HepG2 (cell line): Measurements from ENCODE around the gene TRPC4AP. TPM values are rescaled to one million over a fixed set of nuclear protein-coding genes. Genes with fewer than 3 reads are reported as not detected.

Source experiments
- ATF6 ChIP-seq: sonication (generic); formaldehyde crosslinking; conservative IDR thresholded peaks from 2 replicates; pipeline ENCODE4 v1.4.0; 2020; ENCODE audit warnings: missing genetic modification reagents
- EP300 ChIP-seq, 3 experiments: sonication (generic) in 1 of 3; formaldehyde crosslinking in 1 of 3; IDR thresholded peaks; 2 replicates each; pipeline versions ENCODE4 v1.5.1 to v1.6.1; 2011 to 2020; ENCODE audit warnings: low read depth in 2 of 3, low read length in 2 of 3, borderline replicate concordance in 1 of 3, improper control_type of control experiment in 1 of 3, mild to moderate bottlenecking in 1 of 3, missing genetic modification reagents in 1 of 3, moderate library complexity in 1 of 3
- FIP1L1 ChIP-seq: fragments of 200-400 bp; formaldehyde crosslinking; IDR thresholded peaks from 2 replicates; pipeline ENCODE4 v1.6.1; 2018; ENCODE audit warnings: low read depth, mild to moderate bottlenecking, low read length, moderate library complexity, borderline replicate concordance; ENCODE audit not compliant: insufficient read depth
- HOXA9 ChIP-seq: sonication (generic); formaldehyde crosslinking; IDR thresholded peaks from 2 replicates; pipeline ENCODE4 v1.8.1; 2022; ENCODE audit warnings: missing genetic modification reagents, mild to moderate bottlenecking, moderate library complexity, borderline replicate concordance
- IRF2 ChIP-seq: IDR thresholded peaks from 2 replicates; pipeline ENCODE4 v1.6.1; 2018; ENCODE audit warnings: missing genetic modification reagents, missing compliant biosample characterization
- LBX2 ChIP-seq: sonication (generic); formaldehyde crosslinking; IDR thresholded peaks from 2 replicates; pipeline ENCODE4 v1.5.0; 2020; ENCODE audit warnings: missing genetic modification reagents, mild to moderate bottlenecking, borderline replicate concordance
- MAX ChIP-seq: IDR thresholded peaks from 2 replicates; pipeline ENCODE4 v1.6.1; 2012; ENCODE audit warnings: inconsistent platforms
- MAZ ChIP-seq, 2 experiments: sonication (generic) in 1 of 2; formaldehyde crosslinking in 1 of 2; IDR thresholded peaks; 2 replicates each; pipeline versions ENCODE4 v1.5.0 to v1.6.1; 2012 to 2020; ENCODE audit warnings: low read depth in 2 of 2, mild to moderate bottlenecking in 2 of 2, borderline replicate concordance in 1 of 2, improper control_type of control experiment in 1 of 2, low read length in 1 of 2, missing genetic modification reagents in 1 of 2, moderate library complexity in 1 of 2
- MIER2 ChIP-seq: IDR thresholded peaks from 2 replicates; pipeline ENCODE4 v1.6.1; 2016; ENCODE audit warnings: missing biosample characterization, missing genetic modification reagents
- MYPOP ChIP-seq: sonication (generic); formaldehyde crosslinking; IDR thresholded peaks from 2 replicates; pipeline ENCODE4 v1.8.1; 2023; ENCODE audit warnings: mild to moderate bottlenecking, moderate library complexity, missing genetic modification reagents
- NAIF1 ChIP-seq: sonication (generic); formaldehyde crosslinking; IDR thresholded peaks from 2 replicates; pipeline ENCODE4 v1.5.0; 2020; ENCODE audit warnings: mild to moderate bottlenecking, missing genetic modification reagents, borderline replicate concordance
- PRDM4 ChIP-seq: sonication (generic); formaldehyde crosslinking; IDR thresholded peaks from 2 replicates; pipeline ENCODE4 v1.9.0; 2021; ENCODE audit warnings: missing genetic modification reagents, borderline replicate concordance
- SMAD9 ChIP-seq: sonication (generic); formaldehyde crosslinking; IDR thresholded peaks from 2 replicates; pipeline ENCODE4 v1.5.1; 2020; ENCODE audit warnings: mild to moderate bottlenecking, missing genetic modification reagents
- SP1 ChIP-seq, 2 experiments: fragments of 450-650 bp in 1 of 2; sonication (generic) in 1 of 2; formaldehyde crosslinking in 1 of 2; IDR thresholded peaks; 2 replicates each; pipeline versions ENCODE4 v1.4.0 to v1.6.1; 2016 to 2020; ENCODE audit warnings: missing genetic modification reagents in 1 of 2
- ZBTB7B ChIP-seq: sonication (generic); formaldehyde crosslinking; IDR thresholded peaks from 2 replicates; pipeline ENCODE4 v1.4.0; 2020; ENCODE audit warnings: missing genetic modification reagents
- ZIK1 ChIP-seq: sonication (generic); formaldehyde crosslinking; IDR thresholded peaks from 2 replicates; pipeline ENCODE4 v1.5.0; 2020; ENCODE audit warnings: mild to moderate bottlenecking, low read depth, missing genetic modification reagents, borderline replicate concordance
- ZNF138 ChIP-seq: sonication (generic); formaldehyde crosslinking; IDR thresholded peaks from 2 replicates; pipeline ENCODE4 v1.5.0; 2020; ENCODE audit warnings: mild to moderate bottlenecking, low read depth, missing genetic modification reagents
- ZNF264 ChIP-seq: sonication (generic); formaldehyde crosslinking; IDR thresholded peaks from 2 replicates; pipeline ENCODE4 v1.4.0; 2020; ENCODE audit warnings: missing genetic modification reagents
- ZNF317 ChIP-seq: sonication (generic); formaldehyde crosslinking; IDR thresholded peaks from 2 replicates; pipeline ENCODE4 v1.5.0; 2020; ENCODE audit warnings: mild to moderate bottlenecking, missing genetic modification reagents
- ZNF75D ChIP-seq: sonication (generic); formaldehyde crosslinking; IDR thresholded peaks from 2 replicates; pipeline ENCODE4 v1.8.1; 2023; ENCODE audit warnings: missing genetic modification reagents, mild to moderate bottlenecking, borderline replicate concordance
- polyA plus RNA-seq, 8 experiments: library from polyadenylated mRNA; depleted of rRNA in 3 of 8; stranded (reverse) in 7 of 8; unstranded in 1 of 8; fragments of >200 nt; fragmentation: Illumina TruSeq in 4 of 8; extraction: Trizol in 4 of 8; gene quantifications; 2 replicates each; pipeline versions ENCODE4 v1.2.1 to v1.2.3, GENCODE V29; 2011 to 2016; ENCODE audit warnings: low read depth in 4 of 8, missing spikeins in 1 of 8, mixed read lengths in 1 of 8; ENCODE audit not compliant: insufficient read depth in 1 of 8
- total RNA-seq, 5 experiments: library from RNA; depleted of rRNA; stranded (reverse); fragments of >200 nt; fragmentation: Illumina TruSeq; extraction: Trizol; gene quantifications; 2 replicates each; pipeline ENCODE4 v1.2.3, GENCODE V29; 2016; ENCODE audit warnings: low read depth in 1 of 5

The TRPC4AP gene
- total and polyA plus RNA-seq, 2 of the 13 experiments (the other 11 are each of a cell fraction or from before 2014, with no cell fraction given) = 136 to 137 TPM

- TF ChIP-seq PRDM4 (CRISPR knock-in tag) (0 out of 2 replicates have a peak, but pooled peaks have one; percentile 60), MAX (peak; percentile 79), LBX2 (CRISPR knock-in tag) (no peak; the same call in 1 of the 2 replicates), ZIK1 (CRISPR knock-in tag) (peak; percentile 88), ZBTB7B (peak; percentile 90), HOXA9 (CRISPR knock-in tag) (peak; percentile 87), MIER2 (CRISPR knock-in tag) (no peak), ZNF317 (CRISPR knock-in tag) (peak; percentile 94), ATF6 (CRISPR knock-in tag) (no peak), ZNF264 (CRISPR knock-in tag) (peak; percentile 92), MAZ (IDR thresholded peaks at IDR 0.05; ENCODE audit: borderline replicate concordance, low read depth, low read length) (peak; percentile 87; the same call in 1 of the 2 replicates), MAZ (CRISPR knock-in tag; IDR thresholded peaks at IDR 0.05; ENCODE audit: low read depth) (peak; percentile 98), SMAD9 (CRISPR knock-in tag) (peak; percentile 91; the same call in 1 of the 2 replicates), FIP1L1 (peak; percentile 84; the same call in 1 of the 2 replicates), SP1 (IDR thresholded peaks at IDR 0.05) (no peak), SP1 (CRISPR knock-in tag; IDR thresholded peaks at IDR 0.05) (peak; percentile 96), MYPOP (CRISPR knock-in tag) (peak; percentile 98), NAIF1 (peak; percentile 96; the same call in 1 of the 2 replicates), EP300 (IDR thresholded peaks at IDR 0.05; ENCODE audit: low read depth in 2 of 2, low read length in 2 of 2) (peak in 1 of 2 experiments; percentile 20; a peak in 1 of 4 replicates), EP300 (CRISPR knock-in tag; IDR thresholded peaks at IDR 0.05; ENCODE audit: borderline replicate concordance) (no peak; the same call in 1 of the 2 replicates), ZNF138 (peak; percentile 97), ZNF75D (no peak), IRF2 (CRISPR knock-in tag) (peak; percentile 93)
Measured at GRCh38 chr20:34955231-34956040, 137.2 kb downstream of the TRPC4AP start, which contains the start of the genes GSS and MYH7B (continued).
